HG02588 (cell line): ENCODE data around the gene SLC35A4.

Source experiments
- ATAC-seq: cut with Tn5 transposase; IDR thresholded peaks from one replicate; pipeline ENCODE4 v1.9.1; 2021; ENCODE audit warnings: mild to moderate bottlenecking, moderate library complexity; ENCODE audit not compliant: unreplicated experiment

Gene SLC35A4, protein sequence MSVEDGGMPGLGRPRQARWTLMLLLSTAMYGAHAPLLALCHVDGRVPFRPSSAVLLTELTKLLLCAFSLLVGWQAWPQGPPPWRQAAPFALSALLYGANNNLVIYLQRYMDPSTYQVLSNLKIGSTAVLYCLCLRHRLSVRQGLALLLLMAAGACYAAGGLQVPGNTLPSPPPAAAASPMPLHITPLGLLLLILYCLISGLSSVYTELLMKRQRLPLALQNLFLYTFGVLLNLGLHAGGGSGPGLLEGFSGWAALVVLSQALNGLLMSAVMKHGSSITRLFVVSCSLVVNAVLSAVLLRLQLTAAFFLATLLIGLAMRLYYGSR

DNA sequence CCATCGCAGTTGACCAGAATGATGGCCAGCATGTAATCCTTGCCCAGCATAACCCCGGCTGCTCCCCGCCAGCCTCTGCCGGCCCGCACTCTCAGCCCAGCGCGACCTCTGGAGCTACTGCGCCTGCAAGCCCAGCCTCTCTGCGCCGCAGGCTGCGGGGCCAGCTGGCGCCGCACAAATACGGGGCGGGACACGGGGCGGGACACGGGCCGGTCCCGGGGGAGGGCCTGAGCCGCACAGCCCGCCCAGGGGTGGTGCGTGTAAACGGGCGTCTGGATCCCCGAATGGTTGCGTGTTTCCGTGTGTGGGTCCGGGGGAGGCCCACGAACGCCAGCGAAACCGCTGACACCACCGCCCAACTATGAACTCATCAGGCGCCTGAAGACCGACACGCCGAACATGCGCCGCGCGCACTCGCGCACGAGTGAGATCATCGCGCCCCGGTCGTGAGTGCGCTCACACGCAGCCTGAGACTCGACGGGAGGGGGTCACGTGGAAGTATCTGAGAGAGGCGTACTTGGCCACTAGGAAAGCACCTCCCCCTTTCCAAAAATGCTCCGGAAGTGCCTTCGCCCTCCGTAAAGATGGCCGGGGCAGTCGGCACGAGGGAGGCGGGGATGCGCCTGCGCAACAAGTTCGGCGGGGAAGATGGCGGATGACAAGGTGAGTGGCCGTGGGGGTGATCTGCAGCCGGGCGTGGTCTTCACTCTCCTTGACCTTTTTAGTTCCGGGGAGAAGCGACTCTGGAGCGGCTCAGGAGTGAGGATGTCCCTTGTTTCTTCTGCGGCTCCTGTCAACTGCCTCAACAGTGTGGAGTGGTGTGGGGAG, at the start of gene SLC35A4, which contains the start of gene APBB3:
Gene SLC35A4 (plus strand): TSS at position 633 of the 828 bp plus-strand sequence. CDS start 2,342 bp downstream, outside the sequence.
Gene APBB3 (minus strand): TSS at position 403 of the 828 bp plus-strand sequence. CDS start 353 bp downstream, at position 50.
- peak; percentile 88 for ATAC-seq

DNA sequence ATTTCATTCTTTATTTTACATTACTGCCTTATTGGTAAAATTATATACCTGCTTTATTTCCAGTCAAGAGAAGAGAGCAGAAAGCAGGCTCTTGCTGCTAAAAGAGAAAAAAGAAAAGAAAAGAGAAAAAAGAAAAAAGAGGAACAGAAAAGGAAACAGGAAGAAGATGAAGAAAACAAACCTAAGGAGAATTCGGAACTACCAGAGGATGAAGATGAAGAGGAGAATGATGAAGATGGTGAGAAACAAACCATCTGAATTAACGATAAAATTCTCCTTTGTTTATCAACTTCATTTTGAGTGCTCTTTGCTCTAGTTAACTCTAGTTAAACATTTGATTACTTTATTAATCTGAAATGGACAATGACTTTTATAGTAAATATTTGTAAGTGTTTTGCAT, 40.6 kb upstream of the SLC35A4 start:
- no peak for ATAC-seq

DNA sequence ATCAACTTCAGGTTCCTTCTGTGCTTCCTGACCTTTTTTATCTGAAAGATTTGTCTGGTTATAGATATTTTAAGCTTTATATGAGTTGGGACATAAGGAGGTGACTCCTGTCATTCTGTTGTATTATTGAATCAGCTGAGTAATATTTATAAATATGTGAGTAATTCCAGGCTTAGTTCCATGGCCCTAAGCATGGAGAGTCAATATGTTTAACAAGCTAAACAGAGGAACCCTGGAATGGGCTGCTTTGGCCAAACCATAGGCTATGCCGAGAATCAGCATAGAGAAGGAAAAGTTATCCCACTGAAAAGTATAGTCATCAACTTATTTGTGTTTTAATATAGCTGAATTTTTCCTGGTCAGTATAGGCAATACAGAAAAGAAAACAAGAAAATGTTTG, 24.4 kb upstream of the SLC35A4 start:
- no peak for ATAC-seq

GRCh38 chr5:140542972-140543371, 21.7 kb upstream of the SLC35A4 start:
- ATAC-seq = no peak

- no peak for ATAC-seq
Observed at GRCh38 chr5:140544986-140545385, 19.6 kb upstream of the SLC35A4 start.

DNA sequence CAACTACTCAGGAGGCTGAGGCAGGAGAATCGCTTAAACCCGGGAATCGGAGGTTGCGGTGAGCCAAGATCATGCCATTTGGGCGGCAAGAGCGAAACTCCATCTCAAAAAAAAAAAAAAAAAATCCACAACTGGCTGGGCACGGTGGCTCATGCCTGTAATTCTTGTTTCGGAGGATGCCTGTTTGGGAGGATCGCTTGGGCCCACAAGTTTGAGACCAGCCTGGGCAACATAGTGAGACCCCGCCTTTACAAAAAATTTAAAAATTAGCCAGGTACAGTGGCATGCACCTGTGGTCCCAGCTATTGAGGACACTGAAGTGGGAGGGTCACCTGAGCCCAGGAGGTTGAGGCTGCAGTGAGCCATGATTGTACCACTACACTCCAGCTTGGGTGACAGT, 19.0 kb upstream of the SLC35A4 start:
- ATAC-seq = no peak

DNA sequence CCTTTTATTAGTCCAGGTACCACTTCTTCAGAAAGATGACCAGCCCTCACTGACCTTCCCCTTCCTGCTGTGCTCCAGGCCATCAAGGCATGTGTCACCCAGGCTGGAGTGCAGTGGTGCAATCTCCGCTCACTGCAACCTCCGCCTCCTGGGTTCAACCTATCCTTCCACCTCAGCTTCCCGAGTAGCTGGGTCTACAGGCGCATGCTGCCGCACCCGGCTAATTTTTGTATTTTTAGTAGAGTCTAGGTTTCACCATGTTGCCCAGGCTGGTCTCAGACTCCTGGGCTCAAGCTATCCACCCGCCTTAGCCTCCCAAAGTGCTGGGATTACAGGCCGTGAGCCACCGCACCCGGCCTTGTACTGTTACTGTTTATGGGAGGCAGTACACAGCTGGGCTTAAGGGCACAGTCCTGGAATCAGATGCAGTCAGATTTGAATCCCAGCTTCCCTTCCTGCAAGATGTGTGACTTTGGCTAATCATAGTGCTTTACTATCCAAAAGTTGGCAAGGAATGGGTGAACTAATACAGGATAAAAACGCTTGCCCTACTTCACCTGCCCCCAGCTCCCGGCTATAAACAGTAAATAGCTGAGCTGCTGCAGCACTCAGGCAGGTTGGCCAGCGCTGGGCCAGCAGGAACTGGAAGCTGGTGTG, 17.6 kb upstream of the SLC35A4 start:
- ATAC-seq = no peak

DNA sequence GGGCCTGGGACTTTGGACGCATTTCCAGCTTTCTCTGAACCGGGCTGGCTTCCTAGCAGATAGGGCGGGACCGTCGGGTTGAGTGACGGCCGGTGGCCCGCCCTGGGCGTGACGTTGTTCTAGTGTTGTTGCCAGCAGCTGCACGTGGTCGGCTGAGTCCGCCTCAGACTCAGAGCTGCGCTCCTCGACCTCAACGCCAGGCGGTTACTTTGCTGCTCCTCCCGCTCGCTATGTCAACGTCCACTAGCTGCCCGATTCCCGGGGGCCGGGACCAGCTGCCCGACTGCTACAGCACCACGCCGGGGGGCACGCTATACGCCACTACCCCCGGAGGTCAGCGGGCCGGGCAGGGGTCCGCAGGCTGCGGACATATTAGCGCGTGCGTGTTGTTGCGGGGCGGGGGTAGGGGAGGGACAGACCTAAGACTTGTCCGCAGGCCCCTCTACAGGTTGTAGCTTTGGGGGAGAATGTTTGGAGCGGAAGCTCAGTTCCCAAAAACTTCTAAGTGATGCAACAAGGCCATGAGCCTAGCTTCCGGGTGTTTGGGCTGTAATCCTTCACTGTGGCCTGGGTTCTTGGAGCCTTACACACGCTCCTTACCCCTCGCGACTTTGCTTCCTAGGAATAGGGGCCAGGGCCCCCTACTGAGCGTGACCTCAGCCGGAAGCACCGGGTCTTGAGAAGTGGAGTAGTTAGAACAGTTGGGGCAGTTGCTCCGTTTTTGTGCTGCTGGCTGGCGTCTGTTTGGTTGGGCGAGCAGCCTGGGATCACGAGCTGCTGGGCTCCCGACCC, 16.9 kb upstream of the SLC35A4 start, which contains the start of gene EIF4EBP3:
Gene EIF4EBP3 (plus strand): TSS at position 155 of the 792 bp plus-strand sequence. CDS start 76 bp downstream, at position 231.
- ATAC-seq = peak; percentile 98

- ATAC-seq = no peak
Observed at GRCh38 chr5:140548300-140548688, 16.3 kb upstream of the SLC35A4 start.

GRCh38 chr5:140548791-140549190, 15.8 kb upstream of the SLC35A4 start:
- ATAC-seq = no peak

DNA sequence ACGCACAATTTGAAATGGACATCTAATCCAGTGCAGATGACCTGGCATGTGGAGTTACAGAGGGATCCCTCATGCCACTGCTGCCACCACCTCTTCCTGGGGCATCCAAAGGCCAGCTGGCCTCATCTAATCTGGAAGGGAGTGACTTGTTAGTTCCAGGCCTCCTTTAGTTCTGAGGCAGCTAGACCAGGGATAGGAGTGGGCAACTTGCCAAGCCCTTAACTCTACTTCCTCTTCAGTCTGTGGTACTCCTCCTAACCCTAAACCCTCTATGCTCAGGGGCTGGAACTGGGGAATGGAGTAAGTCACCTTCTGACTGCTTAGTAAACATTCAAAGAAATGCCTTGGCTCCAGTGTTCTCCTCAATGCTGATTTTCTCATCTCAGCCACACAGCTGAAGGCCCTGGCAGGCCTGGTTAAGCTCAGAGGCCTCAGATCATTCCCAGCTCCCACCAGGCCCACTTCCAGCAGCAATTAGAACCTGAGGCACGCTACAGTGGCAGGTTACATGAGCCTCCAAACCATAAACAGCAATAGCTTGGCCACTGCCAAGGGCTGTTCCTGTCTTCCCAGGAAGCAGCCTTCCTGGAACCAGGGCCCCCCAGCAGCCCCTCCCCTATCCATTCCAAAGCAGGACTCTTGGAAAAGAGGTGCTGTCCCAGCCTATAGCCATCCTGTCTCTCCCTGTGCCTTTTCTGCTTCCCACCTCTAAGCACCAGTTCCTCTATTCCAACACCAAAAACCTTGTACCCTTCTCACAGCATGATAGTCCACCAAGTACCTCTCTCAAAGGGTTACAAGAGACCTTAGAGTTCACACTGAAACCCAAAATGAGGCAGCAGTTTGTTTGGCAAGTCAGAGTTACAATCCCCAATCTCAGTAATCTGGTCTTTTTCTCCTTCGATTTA, 15.1 kb upstream of the SLC35A4 start:
- no peak for ATAC-seq

GRCh38 chr5:140550147-140551079, 14.2 kb upstream of the SLC35A4 start:
- ATAC-seq = no peak

- no peak for ATAC-seq
Observed at GRCh38 chr5:140551872-140552271, 12.8 kb upstream of the SLC35A4 start.

GRCh38 chr5:140553657-140554056, 11.0 kb upstream of the SLC35A4 start:
- no peak for ATAC-seq

GRCh38 chr5:140554454-140554853, 10.2 kb upstream of the SLC35A4 start:
- ATAC-seq = no peak

GRCh38 chr5:140555747-140556312, 8.8 kb upstream of the SLC35A4 start:
- ATAC-seq = no peak

- no peak for ATAC-seq
Observed at GRCh38 chr5:140556438-140556837, 8.2 kb upstream of the SLC35A4 start.
